ENCODE data around the gene PCCA.

PCCA gene

GRCh38 chr13:100549316-100549715, 460.4 kb downstream of the PCCA start:
- no peak overlapping the region for H3K4me2 ChIP-seq (ENCODE audit: low read length, poor library complexity, severe bottlenecking)
- no peak overlapping the region for H2BK5ac ChIP-seq (ENCODE audit: low read depth, low read length, poor library complexity, severe bottlenecking)
- peaks cover 0 to 9% of the 10 kb centered on the region in 2 experiments for H3K36me3 ChIP-seq (ENCODE audit: control insufficient read depth in 1 of 2, insufficient read depth in 2 of 2, low read depth in 1 of 2, low read length in 2 of 2)
- H3K23ac ChIP-seq (ENCODE audit: low read length in 2 of 2): no peak overlapping the region
- no peak overlapping the region for H3K4ac ChIP-seq (ENCODE audit: low read depth in 1 of 2, low read length in 2 of 2)
- no peak overlapping the region for H2AK5ac ChIP-seq (ENCODE audit: low read length, severe bottlenecking)
- no peaks in the 10 kb centered on the region for H3K9me3 ChIP-seq (ENCODE audit: control insufficient read depth, low read length)
- H2BK15ac ChIP-seq (ENCODE audit: low read depth, poor library complexity, severe bottlenecking): no peak overlapping the region
- no peak overlapping the region for H2AFZ ChIP-seq (ENCODE audit: low read depth, low read length)
- H3K27ac ChIP-seq (ENCODE audit: low read length, poor library complexity, severe bottlenecking): no peak overlapping the region
- H2BK120ac ChIP-seq (ENCODE audit: low read depth, low read length): no peak overlapping the region
- peaks cover 19% of the 10 kb centered on the region for H3K4me1 ChIP-seq (ENCODE audit: control insufficient read depth, insufficient read depth, low read depth, low read length)
- no peak overlapping the region for H4K91ac ChIP-seq (ENCODE audit: low read length)
- H3K27me3 ChIP-seq (ENCODE audit: control insufficient read depth in 1 of 2, insufficient read depth in 1 of 2, low read length in 2 of 2): no peaks in the 10 kb centered on the region
- no peak overlapping the region for H4K8ac ChIP-seq (ENCODE audit: low read length)
- no peak overlapping the region for H3K14ac ChIP-seq (ENCODE audit: low read length in 2 of 2)
- WGBS: 93% methylated on average over 9 of the region's 9 CpGs
- no peak overlapping the region for H3K4me3 ChIP-seq (ENCODE audit: insufficient read depth in 1 of 2, low read depth in 1 of 2, low read length in 2 of 2)
- no peak overlapping the region for H2BK12ac ChIP-seq (ENCODE audit: low read length in 2 of 2)
- DNase-seq: no peak
- H3K18ac ChIP-seq (ENCODE audit: low read depth in 1 of 2, low read length in 2 of 2): no peak overlapping the region
- no peak overlapping the region for H3K9ac ChIP-seq (ENCODE audit: low read length)
- peaks cover 7% of the 10 kb centered on the region for H3K79me1 ChIP-seq (replicated peaks; ENCODE audit: low read length, poor library complexity, severe bottlenecking)

- no peak overlapping the region for H2BK12ac ChIP-seq (ENCODE audit: low read length in 2 of 2)
- no peak overlapping the region for H3K4me2 ChIP-seq (ENCODE audit: low read length, poor library complexity, severe bottlenecking)
- no peaks in the 10 kb centered on the region for H3K36me3 ChIP-seq (ENCODE audit: control insufficient read depth in 1 of 2, insufficient read depth in 2 of 2, low read depth in 1 of 2, low read length in 2 of 2)
- H3K14ac ChIP-seq (ENCODE audit: low read length in 2 of 2): no peak overlapping the region
- no peak overlapping the region for H2BK5ac ChIP-seq (ENCODE audit: low read depth, low read length, poor library complexity, severe bottlenecking)
- H4K8ac ChIP-seq (ENCODE audit: low read length): no peak overlapping the region
- H3K23ac ChIP-seq (ENCODE audit: low read length in 2 of 2): no peak overlapping the region
- H2BK15ac ChIP-seq (ENCODE audit: low read depth, poor library complexity, severe bottlenecking): no peak overlapping the region
- peaks cover 4% of the 10 kb centered on the region for H3K4me1 ChIP-seq (ENCODE audit: control insufficient read depth, insufficient read depth, low read depth, low read length)
- H2AK5ac ChIP-seq (ENCODE audit: low read length, severe bottlenecking): no peak overlapping the region
- DNase-seq: no peak
- H3K9me3 ChIP-seq (ENCODE audit: control insufficient read depth, low read length): no peaks in the 10 kb centered on the region
- H3K18ac ChIP-seq (ENCODE audit: low read depth in 1 of 2, low read length in 2 of 2): no peak overlapping the region
- no peak overlapping the region for H2AFZ ChIP-seq (ENCODE audit: low read depth, low read length)
- H3K9ac ChIP-seq (ENCODE audit: low read length): no peak overlapping the region
- H3K4me3 ChIP-seq (ENCODE audit: insufficient read depth in 1 of 2, low read depth in 1 of 2, low read length in 2 of 2): no peak overlapping the region
- H2BK120ac ChIP-seq (ENCODE audit: low read depth, low read length): no peak overlapping the region
- H3K27ac ChIP-seq (ENCODE audit: low read length, poor library complexity, severe bottlenecking): no peak overlapping the region
- H3K27me3 ChIP-seq (ENCODE audit: control insufficient read depth in 1 of 2, insufficient read depth in 1 of 2, low read length in 2 of 2): no peaks in the 10 kb centered on the region
- no peak overlapping the region for H3K4ac ChIP-seq (ENCODE audit: low read depth in 1 of 2, low read length in 2 of 2)
- H3K79me1 ChIP-seq (replicated peaks; ENCODE audit: low read length, poor library complexity, severe bottlenecking): peaks cover 7% of the 10 kb centered on the region
- no peak overlapping the region for H4K91ac ChIP-seq (ENCODE audit: low read length)
- WGBS: 91% methylated on average over 11 of the region's 11 CpGs
Measured at GRCh38 chr13:100552755-100553154, 463.9 kb downstream of the PCCA start.

GRCh38 chr13:100559886-100560285, 471.0 kb downstream of the PCCA start:
- Histone ChIP-seq H3K4ac (ENCODE audit: low read depth in 1 of 2, low read length in 2 of 2) (no peak overlapping the region), H3K9ac (ENCODE audit: low read length) (no peak overlapping the region), H4K8ac (ENCODE audit: low read length) (no peak overlapping the region), H3K4me2 (ENCODE audit: low read length, poor library complexity, severe bottlenecking) (no peak overlapping the region), H2BK5ac (ENCODE audit: low read depth, low read length, poor library complexity, severe bottlenecking) (no peak overlapping the region), H2AK5ac (ENCODE audit: low read length, severe bottlenecking) (no peak overlapping the region), H3K27me3 (ENCODE audit: control insufficient read depth in 1 of 2, insufficient read depth in 1 of 2, low read length in 2 of 2) (no peaks in the 10 kb centered on the region), H2BK15ac (ENCODE audit: low read depth, poor library complexity, severe bottlenecking) (no peak overlapping the region), H3K4me3 (ENCODE audit: insufficient read depth in 1 of 2, low read depth in 1 of 2, low read length in 2 of 2) (no peak overlapping the region), H3K27ac (ENCODE audit: low read length, poor library complexity, severe bottlenecking) (no peak overlapping the region), H4K91ac (ENCODE audit: low read length) (no peak overlapping the region), H3K14ac (ENCODE audit: low read length in 2 of 2) (no peak overlapping the region), H3K9me3 (ENCODE audit: control insufficient read depth, low read length) (no peaks in the 10 kb centered on the region), H3K4me1 (ENCODE audit: control insufficient read depth, insufficient read depth, low read depth, low read length) (peaks cover 6% of the 10 kb centered on the region), H3K18ac (ENCODE audit: low read depth in 1 of 2, low read length in 2 of 2) (no peak overlapping the region), H2BK120ac (ENCODE audit: low read depth, low read length) (no peak overlapping the region), H3K36me3 (ENCODE audit: control insufficient read depth in 1 of 2, insufficient read depth in 2 of 2, low read depth in 1 of 2, low read length in 2 of 2) (no peaks in the 10 kb centered on the region), H3K79me1 (replicated peaks; ENCODE audit: low read length, poor library complexity, severe bottlenecking) (peaks cover 2% of the 10 kb centered on the region), H2AFZ (ENCODE audit: low read depth, low read length) (no peak overlapping the region), H3K23ac (ENCODE audit: low read length in 2 of 2) (no peak overlapping the region), H2BK12ac (ENCODE audit: low read length in 2 of 2) (no peak overlapping the region)
- DNase-seq: no peak
- whole genome bisulfite sequencing: 95% methylated on average over 6 of the region's 8 CpGs

- no peak overlapping the region for H2AFZ ChIP-seq (ENCODE audit: low read depth, low read length)
- WGBS: 86% methylated on average over 12 of the region's 15 CpGs
- no peak overlapping the region for H3K18ac ChIP-seq (ENCODE audit: low read depth in 1 of 2, low read length in 2 of 2)
- H2BK120ac ChIP-seq (ENCODE audit: low read depth, low read length): no peak overlapping the region
- H3K27me3 ChIP-seq (ENCODE audit: control insufficient read depth in 1 of 2, insufficient read depth in 1 of 2, low read length in 2 of 2): no peaks in the 10 kb centered on the region
- no peak overlapping the region for H3K4me2 ChIP-seq (ENCODE audit: low read length, poor library complexity, severe bottlenecking)
- H2BK15ac ChIP-seq (ENCODE audit: low read depth, poor library complexity, severe bottlenecking): no peak overlapping the region
- peaks cover 1% of the 10 kb centered on the region for H3K9me3 ChIP-seq (ENCODE audit: control insufficient read depth, low read length)
- peaks cover 2% of the 10 kb centered on the region for H3K79me1 ChIP-seq (replicated peaks; ENCODE audit: low read length, poor library complexity, severe bottlenecking)
- no peak overlapping the region for H4K8ac ChIP-seq (ENCODE audit: low read length)
- no peak overlapping the region for H3K27ac ChIP-seq (ENCODE audit: low read length, poor library complexity, severe bottlenecking)
- H3K4me1 ChIP-seq (ENCODE audit: control insufficient read depth, insufficient read depth, low read depth, low read length): peaks cover 6% of the 10 kb centered on the region
- no peak overlapping the region for H3K4ac ChIP-seq (ENCODE audit: low read depth in 1 of 2, low read length in 2 of 2)
- no peak overlapping the region for H2BK5ac ChIP-seq (ENCODE audit: low read depth, low read length, poor library complexity, severe bottlenecking)
- no peaks in the 10 kb centered on the region for H3K36me3 ChIP-seq (ENCODE audit: control insufficient read depth in 1 of 2, insufficient read depth in 2 of 2, low read depth in 1 of 2, low read length in 2 of 2)
- H3K14ac ChIP-seq (ENCODE audit: low read length in 2 of 2): no peak overlapping the region
- no peak for DNase-seq
- no peak overlapping the region for H3K9ac ChIP-seq (ENCODE audit: low read length)
- no peak overlapping the region for H2BK12ac ChIP-seq (ENCODE audit: low read length in 2 of 2)
- no peak overlapping the region for H2AK5ac ChIP-seq (ENCODE audit: low read length, severe bottlenecking)
- H4K91ac ChIP-seq (ENCODE audit: low read length): no peak overlapping the region
- no peak overlapping the region for H3K23ac ChIP-seq (ENCODE audit: low read length in 2 of 2)
- no peak overlapping the region for H3K4me3 ChIP-seq (ENCODE audit: insufficient read depth in 1 of 2, low read depth in 1 of 2, low read length in 2 of 2)
Measured at GRCh38 chr13:100560498-100561157, 471.7 kb downstream of the PCCA start.

All from mesenchymal stem cell (in vitro differentiated cells and primary cell).